Upper lobe of left lung (tissue), 4 donors: ENCODE data around the gene FDX1.

Experiments used
- CTCF ChIP-seq, 6 experiments: fragments of 450-650 bp in 4 of 6; fragments of 200-600 bp in 2 of 6; sonication (generic) in 2 of 6; IDR thresholded peaks; one replicate each; pipeline ENCODE4 v1.5.1; 2016 to 2019; ENCODE audit warnings: antibody characterized with exemption in 6 of 6
- EP300 ChIP-seq, 4 donors: sonication (generic); formaldehyde crosslinking; IDR thresholded peaks; one replicate each; pipeline ENCODE4 v1.5.1; 2017; ENCODE audit warnings: antibody characterized with exemption in 4 of 4, control low read depth in 2 of 4
- POLR2A ChIP-seq, 4 donors: fragments of 450-650 bp; IDR thresholded peaks; one replicate each; pipeline ENCODE4 v1.5.1; 2016 to 2017; ENCODE audit warnings: antibody characterized with exemption in 4 of 4, mild to moderate bottlenecking in 2 of 4
- POLR2AphosphoS5 ChIP-seq, 2 donors: sonication (generic); formaldehyde crosslinking; IDR thresholded peaks; one replicate each; pipeline ENCODE4 v1.5.1; 2017; ENCODE audit warnings: antibody characterized with exemption in 2 of 2

DNA sequence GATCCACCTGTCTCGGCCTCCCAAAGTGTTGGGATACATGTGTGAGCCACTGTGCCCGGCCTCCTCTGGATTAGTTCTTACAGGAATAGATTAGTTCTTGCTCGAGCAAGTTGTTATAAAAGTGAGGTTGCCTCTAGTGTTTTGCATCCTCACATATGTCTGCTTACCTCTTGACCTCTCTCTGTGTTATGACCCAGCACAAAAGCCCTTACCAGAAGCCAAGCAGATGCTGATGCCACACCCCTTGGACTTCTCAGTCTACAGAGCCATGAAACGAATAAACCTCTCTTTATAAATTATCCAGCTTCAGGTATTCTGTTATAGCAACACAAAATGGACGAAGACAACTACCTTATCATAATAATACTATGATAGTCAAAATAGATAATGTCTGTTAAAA is 22.4 kb upstream of the FDX1 start:
- TF ChIP-seq POLR2A (IDR thresholded peaks at IDR 0.05), result no peak
- no peak for TF ChIP-seq CTCF (IDR thresholded peaks at IDR 0.05)
- no peak for TF ChIP-seq POLR2AphosphoS5 (IDR thresholded peaks at IDR 0.05)
- no peak for TF ChIP-seq EP300 (IDR thresholded peaks at IDR 0.05)
